Measurements from ENCODE around the gene NFIA.

Gene NFIA

GRCh38 chr1:61132176-61132638, 49.8 kb downstream of the NFIA start:
- no peak for DNase-seq

- no peak for DNase-seq
Measured at GRCh38 chr1:61132645-61133334, 50.4 kb downstream of the NFIA start.

- no peak for DNase-seq
Measured at GRCh38 chr1:61133335-61134019, 51.1 kb downstream of the NFIA start.

- DNase-seq: no peak
Measured at GRCh38 chr1:61135291-61135690, 52.9 kb downstream of the NFIA start.

GRCh38 chr1:61138305-61138704, 55.9 kb downstream of the NFIA start:
- no peak for DNase-seq

GRCh38 chr1:61138921-61139774, 56.8 kb downstream of the NFIA start:
- no peak for DNase-seq

GRCh38 chr1:61139775-61140549, 57.6 kb downstream of the NFIA start:
- no peak for DNase-seq

GRCh38 chr1:61140778-61141177, 58.4 kb downstream of the NFIA start:
- peak in 1 of 5 experiments; percentile 45 for DNase-seq

GRCh38 chr1:61141288-61142042, 59.1 kb downstream of the NFIA start:
- DNase-seq: no peak

GRCh38 chr1:61142043-61142440, 59.7 kb downstream of the NFIA start:
- DNase-seq: no peak

GRCh38 chr1:61142726-61143500, 60.6 kb downstream of the NFIA start:
- DNase-seq: no peak

- no peak for DNase-seq
Measured at GRCh38 chr1:61143821-61144424, 61.6 kb downstream of the NFIA start.

GRCh38 chr1:61149010-61149860, 66.9 kb downstream of the NFIA start:
- DNase-seq: no peak

GRCh38 chr1:61151565-61151964, 69.2 kb downstream of the NFIA start:
- no peak for DNase-seq

GRCh38 chr1:61152066-61152465, 69.7 kb downstream of the NFIA start:
- no peak for DNase-seq

- no peak for DNase-seq
Measured at GRCh38 chr1:61152469-61153105, 70.2 kb downstream of the NFIA start.

- DNase-seq: no peak
Measured at GRCh38 chr1:61156576-61157467, 74.5 kb downstream of the NFIA start.

GRCh38 chr1:61157468-61157987, 75.2 kb downstream of the NFIA start:
- peak in 1 of 5 experiments; percentile 30 for DNase-seq
